ENCODE data around the gene OR6C3. TPM values are rescaled to one million over a fixed set of nuclear protein-coding genes. Genes with fewer than 3 reads are reported as not detected.
"Not testable (repeated sequence)": the region's sequence is repeated elsewhere in the genome, so short reads cannot be mapped to it uniquely, and the experiment has no call there.

Gene OR6C3
- not detected in 2 replicates for total RNA-seq (2012; rRNA removed)

DNA sequence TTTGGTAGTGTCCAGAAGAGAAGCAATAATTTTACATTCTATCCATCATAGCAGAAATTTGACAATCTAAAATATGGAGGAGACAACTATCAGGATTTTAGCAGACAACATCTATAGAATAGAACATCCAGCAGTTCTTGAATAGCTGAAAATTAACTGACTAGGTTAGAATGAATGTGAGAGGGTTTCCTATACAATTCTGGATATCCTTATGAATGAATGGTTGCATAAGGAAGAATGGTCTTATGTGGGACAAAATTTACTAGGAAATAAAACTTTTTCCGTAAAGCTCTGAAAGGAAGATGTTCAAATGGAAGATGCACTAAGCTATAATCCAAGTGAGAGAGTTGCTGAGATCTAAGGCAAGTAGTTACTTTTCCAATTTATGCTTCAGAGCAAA lies at the start of gene OR6C3:
TSS of gene OR6C3 (plus strand) at position 301 of the 400 bp plus-strand sequence. CDS start 955 bp downstream, outside the sequence.
- Histone ChIP-seq H3K4me2 (ENCODE audit: low read length) (no peak within 1 kb of the TSS), H3K9ac (ENCODE audit: low read depth, low read length) (no peak within 1 kb of the TSS), H3K9me3 (replicated peaks; ENCODE audit: low read length) (no peaks in the 10 kb centered on the region), H3K4me1 (ENCODE audit: control insufficient read depth, insufficient read depth, low read length) (no peaks in the 10 kb centered on the region), H3K36me3 (ENCODE audit: insufficient read depth, low read length) (no peaks in the 10 kb centered on the region), H3K4me3 (ENCODE audit: low read length) (no peak within 1 kb of the TSS), H3K27me3 (ENCODE audit: control insufficient read depth, insufficient read depth, low read length) (peaks cover 13% of the 10 kb centered on the region)

DNA sequence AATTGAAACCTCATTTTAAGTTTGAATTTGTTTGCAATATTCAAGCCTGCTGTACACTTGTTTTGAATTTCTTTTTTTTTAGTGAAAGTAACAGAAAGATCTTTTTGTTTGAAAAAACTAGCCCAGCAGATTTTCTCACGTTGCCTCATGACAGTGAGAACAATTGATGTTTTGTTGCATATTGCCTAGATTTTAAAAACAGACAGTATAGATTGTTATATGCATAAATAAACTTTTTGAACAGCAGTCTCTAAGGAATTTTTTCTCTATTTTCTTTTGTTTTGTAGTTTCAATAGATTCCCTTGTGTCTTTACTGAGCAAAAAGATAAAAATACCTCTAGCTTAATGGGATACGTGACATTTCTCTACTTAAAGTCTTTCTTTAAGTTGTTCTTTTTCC lies 49.6 kb upstream of the OR6C3 start:
- Histone ChIP-seq H3K4me3 (ENCODE audit: low read length) (no peak overlapping the region), H3K27me3 (ENCODE audit: control insufficient read depth, insufficient read depth, low read length) (no peaks in the 10 kb centered on the region), H3K9me3 (replicated peaks; ENCODE audit: low read length) (no peaks in the 10 kb centered on the region), H3K36me3 (ENCODE audit: insufficient read depth, low read length) (no peaks in the 10 kb centered on the region), H3K9ac (ENCODE audit: low read depth, low read length) (no peak overlapping the region), H3K4me1 (ENCODE audit: control insufficient read depth, insufficient read depth, low read length) (no peaks in the 10 kb centered on the region), H3K4me2 (ENCODE audit: low read length) (no peak overlapping the region)

DNA sequence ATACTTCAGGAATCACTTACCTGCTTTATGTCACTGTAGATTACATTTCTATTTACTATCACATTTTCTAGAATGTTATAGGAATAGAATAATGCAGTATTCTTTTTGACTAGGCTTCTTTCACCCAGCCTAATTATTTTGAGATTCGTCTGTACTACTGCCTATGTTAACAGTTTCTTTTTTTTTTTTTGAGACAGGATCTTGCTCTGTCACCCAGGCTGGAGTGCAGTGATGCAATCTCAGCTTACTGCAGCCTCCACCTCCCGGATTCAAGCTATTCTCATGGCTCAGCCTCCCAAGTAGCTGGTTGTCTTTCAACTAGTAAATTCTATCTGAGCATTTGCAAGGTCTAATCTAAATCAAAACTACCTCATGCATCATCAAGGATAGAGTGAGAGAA lies 40.5 kb upstream of the OR6C3 start:
- H3K4me3 ChIP-seq (ENCODE audit: low read length) = no peak overlapping the region
- no peak overlapping the region for H3K9ac ChIP-seq (ENCODE audit: low read depth, low read length)
- no peaks in the 10 kb centered on the region for H3K9me3 ChIP-seq (replicated peaks; ENCODE audit: low read length)
- H3K4me1 ChIP-seq (ENCODE audit: control insufficient read depth, insufficient read depth, low read length) = no peaks in the 10 kb centered on the region
- H3K27me3 ChIP-seq (ENCODE audit: control insufficient read depth, insufficient read depth, low read length) = no peaks in the 10 kb centered on the region
- no peaks in the 10 kb centered on the region for H3K36me3 ChIP-seq (ENCODE audit: insufficient read depth, low read length)
- H3K4me2 ChIP-seq (ENCODE audit: low read length) = no peak overlapping the region

DNA sequence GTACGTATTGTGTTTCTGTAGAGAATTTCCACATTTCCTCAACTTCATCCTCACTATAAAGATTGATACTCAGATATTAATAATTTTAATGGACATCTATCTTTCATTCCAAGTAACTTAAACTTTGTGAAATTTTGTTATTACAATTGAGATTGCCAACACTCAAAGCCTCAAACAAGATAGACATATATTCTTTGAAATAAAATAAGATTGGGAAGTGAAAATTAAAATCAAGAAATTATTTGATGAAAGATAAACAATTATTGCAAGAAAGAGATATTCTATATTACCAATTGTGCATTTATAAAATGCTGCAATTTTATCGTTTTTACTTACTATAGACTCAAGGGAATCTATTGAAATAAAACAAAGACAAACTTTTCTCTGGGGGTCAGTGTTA lies 34.1 kb upstream of the OR6C3 start, which contains the start of gene OR6C6:
TSS of gene OR6C6 (minus strand) at position 101 of the 400 bp plus-strand sequence. CDS start 1,337 bp downstream, outside the sequence.
- H3K4me3 ChIP-seq (ENCODE audit: low read length) = no peak within 1 kb of the TSS
- H3K4me1 ChIP-seq (ENCODE audit: control insufficient read depth, insufficient read depth, low read length) = no peaks in the 10 kb centered on the region
- H3K9ac ChIP-seq (ENCODE audit: low read depth, low read length) = no peak within 1 kb of the TSS

DNA sequence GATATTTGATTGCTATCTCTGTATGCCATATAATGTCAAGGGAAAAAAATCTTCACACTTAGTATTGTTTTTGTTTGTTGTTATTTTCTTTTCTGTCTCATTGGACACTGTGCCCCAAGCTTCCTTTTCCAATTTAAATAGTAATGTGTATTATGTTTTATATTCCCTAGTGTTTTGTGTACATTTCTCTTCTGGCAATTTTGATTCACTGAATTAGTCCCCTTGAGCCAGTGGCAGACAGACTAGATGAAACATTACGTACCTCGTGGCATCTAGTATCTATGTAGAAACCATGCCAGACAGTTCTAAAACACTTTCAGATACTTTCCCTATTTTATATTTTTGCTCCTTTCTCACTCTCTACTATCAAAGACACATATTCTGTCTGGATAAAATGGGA lies 16.5 kb upstream of the OR6C3 start, which contains the start of gene OR6C1:
TSS of gene OR6C1 (plus strand) at position 301 of the 400 bp plus-strand sequence. CDS start 6,257 bp downstream, outside the sequence.
- H3K4me3 ChIP-seq (ENCODE audit: low read length) = no peak within 1 kb of the TSS
- no peaks in the 10 kb centered on the region for H3K36me3 ChIP-seq (ENCODE audit: insufficient read depth, low read length)
- H3K27me3 ChIP-seq (ENCODE audit: control insufficient read depth, insufficient read depth, low read length) = peaks cover 3% of the 10 kb centered on the region
- H3K9ac ChIP-seq (ENCODE audit: low read depth, low read length) = no peak within 1 kb of the TSS
- no peaks in the 10 kb centered on the region for H3K4me1 ChIP-seq (ENCODE audit: control insufficient read depth, insufficient read depth, low read length)
- H3K9me3 ChIP-seq (replicated peaks; ENCODE audit: low read length) = no peaks in the 10 kb centered on the region
- no peak within 1 kb of the TSS for H3K4me2 ChIP-seq (ENCODE audit: low read length)

More for the DNA sequence above, 34.1 kb upstream of the OR6C3 start, which contains the start of gene OR6C6:
- Histone ChIP-seq H3K36me3 (ENCODE audit: insufficient read depth, low read length) (no peaks in the 10 kb centered on the region), H3K4me2 (ENCODE audit: low read length) (no peak within 1 kb of the TSS), H3K27me3 (ENCODE audit: control insufficient read depth, insufficient read depth, low read length) (no peaks in the 10 kb centered on the region), H3K9me3 (replicated peaks; ENCODE audit: low read length) (no peaks in the 10 kb centered on the region)

DNA sequence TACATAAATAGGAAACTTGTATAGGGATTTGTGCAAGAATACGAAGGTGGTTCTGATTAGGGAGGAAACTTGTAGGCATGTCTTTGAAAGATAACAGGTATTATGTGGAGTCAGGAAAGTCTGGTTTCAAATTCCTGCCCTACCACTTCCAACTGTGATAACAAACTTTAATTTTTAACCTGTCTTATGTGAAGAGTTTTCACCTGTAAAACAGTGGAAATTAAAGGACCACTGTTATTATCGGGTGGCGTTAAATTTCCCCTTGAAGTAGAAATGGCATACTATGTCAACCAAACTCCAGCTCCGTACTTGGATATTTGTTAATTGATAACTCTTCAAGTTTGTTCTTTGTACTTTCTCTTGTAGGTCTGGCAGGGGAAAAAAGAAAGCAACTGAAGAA lies 10.3 kb upstream of the OR6C3 start:
- H3K4me1 ChIP-seq (ENCODE audit: control insufficient read depth, insufficient read depth, low read length) = no peaks in the 10 kb centered on the region
- H3K36me3 ChIP-seq (ENCODE audit: insufficient read depth, low read length) = no peaks in the 10 kb centered on the region
- no peaks in the 10 kb centered on the region for H3K9me3 ChIP-seq (replicated peaks; ENCODE audit: low read length)
- H3K4me3 ChIP-seq (ENCODE audit: low read length) = no peak overlapping the region
- H3K9ac ChIP-seq (ENCODE audit: low read depth, low read length) = no peak overlapping the region
- no peak overlapping the region for H3K4me2 ChIP-seq (ENCODE audit: low read length)
- H3K27me3 ChIP-seq (ENCODE audit: control insufficient read depth, insufficient read depth, low read length) = no peaks in the 10 kb centered on the region

DNA sequence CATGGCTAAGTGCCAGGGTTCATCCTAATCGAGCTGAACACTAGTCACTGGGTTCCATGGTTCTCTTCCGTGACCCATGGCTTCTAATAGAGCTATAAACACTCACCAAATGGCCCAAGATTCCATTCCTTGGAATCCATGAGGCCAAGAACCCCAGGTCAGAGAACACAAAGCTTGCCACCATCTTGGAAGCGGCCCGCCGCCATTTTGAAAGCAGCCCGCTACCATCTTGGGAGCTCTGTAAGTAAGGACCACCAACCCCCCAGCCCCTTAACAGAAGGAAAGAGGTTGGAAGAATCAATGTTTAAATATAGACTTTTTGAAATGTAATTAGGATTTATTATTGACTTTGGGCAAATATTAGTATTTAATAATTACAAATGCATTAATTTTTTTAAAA lies 4.7 kb upstream of the OR6C3 start:
- H3K4me3 ChIP-seq (ENCODE audit: low read length); H3K4me2 ChIP-seq (ENCODE audit: low read length); H3K27me3 ChIP-seq (ENCODE audit: control insufficient read depth, insufficient read depth, low read length); H3K9ac ChIP-seq (ENCODE audit: low read depth, low read length); H3K36me3 ChIP-seq (ENCODE audit: insufficient read depth, low read length); H3K9me3 ChIP-seq (replicated peaks; ENCODE audit: low read length); H3K4me1 ChIP-seq (ENCODE audit: control insufficient read depth, insufficient read depth, low read length): not testable (repeated sequence)

DNA sequence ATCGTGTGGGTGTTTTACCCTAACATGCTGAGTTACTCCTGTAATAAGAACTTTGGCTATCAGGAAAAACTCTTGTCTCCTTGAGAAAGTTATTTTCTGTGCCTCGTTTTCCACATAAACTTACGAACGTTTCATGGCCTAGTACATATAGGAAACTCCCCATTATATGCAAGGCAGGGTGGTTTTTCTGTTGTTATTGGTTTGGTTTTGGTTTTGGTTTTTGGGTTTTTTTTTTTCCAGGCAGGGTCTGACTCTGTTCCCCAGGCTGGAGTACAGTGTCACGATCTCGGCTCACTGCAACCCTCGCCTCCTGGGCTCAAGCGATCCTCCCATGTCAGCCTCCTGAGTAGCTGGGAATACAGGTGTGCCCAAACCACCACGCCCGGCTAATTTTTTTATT lies 5.5 kb downstream of the OR6C3 start:
- no peak overlapping the region for H3K4me2 ChIP-seq (ENCODE audit: low read length)
- H3K4me3 ChIP-seq (ENCODE audit: low read length) = no peak overlapping the region
- no peaks in the 10 kb centered on the region for H3K36me3 ChIP-seq (ENCODE audit: insufficient read depth, low read length)
- no peaks in the 10 kb centered on the region for H3K4me1 ChIP-seq (ENCODE audit: control insufficient read depth, insufficient read depth, low read length)
- H3K9ac ChIP-seq (ENCODE audit: low read depth, low read length) = no peak overlapping the region
- H3K27me3 ChIP-seq (ENCODE audit: control insufficient read depth, insufficient read depth, low read length) = peaks cover 14% of the 10 kb centered on the region
- no peaks in the 10 kb centered on the region for H3K9me3 ChIP-seq (replicated peaks; ENCODE audit: low read length)

DNA sequence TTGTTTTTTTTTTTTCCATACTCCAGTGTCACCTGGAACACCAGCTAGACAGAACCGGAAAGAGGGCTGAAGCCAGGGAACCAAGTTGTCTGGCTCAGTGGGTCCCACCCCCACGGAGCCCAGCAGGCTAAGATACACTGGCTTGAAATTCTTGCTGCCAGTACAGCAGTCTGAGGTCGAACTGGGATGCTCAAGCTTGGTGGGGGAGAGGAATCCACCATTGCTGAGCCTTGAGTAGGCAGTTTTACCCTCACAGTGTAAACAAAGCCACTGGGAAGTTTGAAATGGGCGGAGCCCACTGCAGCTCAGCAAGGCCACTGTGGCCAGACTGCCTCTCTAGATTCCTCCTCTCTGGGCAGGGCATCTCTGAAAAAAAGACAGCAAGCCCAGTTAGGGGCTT lies 24.8 kb downstream of the OR6C3 start:
- H3K4me1 ChIP-seq (ENCODE audit: control insufficient read depth, insufficient read depth, low read length); H3K9ac ChIP-seq (ENCODE audit: low read depth, low read length); H3K36me3 ChIP-seq (ENCODE audit: insufficient read depth, low read length); H3K9me3 ChIP-seq (replicated peaks; ENCODE audit: low read length); H3K4me3 ChIP-seq (ENCODE audit: low read length); H3K27me3 ChIP-seq (ENCODE audit: control insufficient read depth, insufficient read depth, low read length); H3K4me2 ChIP-seq (ENCODE audit: low read length): not testable (repeated sequence)

DNA sequence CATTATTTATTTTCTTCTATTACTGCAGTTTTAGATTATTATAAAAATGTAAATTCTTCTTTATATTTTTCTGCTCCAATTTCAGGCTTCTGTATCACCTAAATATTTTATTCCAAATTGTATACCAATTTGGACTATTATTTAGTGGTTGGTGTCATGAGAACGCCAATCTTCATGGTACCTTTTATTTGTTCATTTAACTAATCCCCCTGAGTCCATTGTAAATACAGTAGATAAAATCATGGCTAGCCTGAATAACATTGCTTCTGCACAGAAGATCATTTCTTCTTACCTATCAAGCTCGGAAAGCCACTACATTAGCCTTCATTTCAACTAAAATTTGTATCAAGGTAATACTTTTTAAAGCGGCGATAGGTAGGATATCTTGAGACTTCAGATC lies 32.1 kb downstream of the OR6C3 start, which contains the start of gene OR6C75:
TSS of gene OR6C75 (plus strand) at position 301 of the 400 bp plus-strand sequence. CDS start 2,136 bp downstream, outside the sequence.
- Histone ChIP-seq H3K27me3 (ENCODE audit: control insufficient read depth, insufficient read depth, low read length) (peaks cover 8% of the 10 kb centered on the region), H3K9me3 (replicated peaks; ENCODE audit: low read length) (no peaks in the 10 kb centered on the region), H3K4me2 (ENCODE audit: low read length) (no peak within 1 kb of the TSS), H3K36me3 (ENCODE audit: insufficient read depth, low read length) (no peaks in the 10 kb centered on the region), H3K4me3 (ENCODE audit: low read length) (no peak within 1 kb of the TSS), H3K4me1 (ENCODE audit: control insufficient read depth, insufficient read depth, low read length) (no peaks in the 10 kb centered on the region), H3K9ac (ENCODE audit: low read depth, low read length) (no peak within 1 kb of the TSS)

DNA sequence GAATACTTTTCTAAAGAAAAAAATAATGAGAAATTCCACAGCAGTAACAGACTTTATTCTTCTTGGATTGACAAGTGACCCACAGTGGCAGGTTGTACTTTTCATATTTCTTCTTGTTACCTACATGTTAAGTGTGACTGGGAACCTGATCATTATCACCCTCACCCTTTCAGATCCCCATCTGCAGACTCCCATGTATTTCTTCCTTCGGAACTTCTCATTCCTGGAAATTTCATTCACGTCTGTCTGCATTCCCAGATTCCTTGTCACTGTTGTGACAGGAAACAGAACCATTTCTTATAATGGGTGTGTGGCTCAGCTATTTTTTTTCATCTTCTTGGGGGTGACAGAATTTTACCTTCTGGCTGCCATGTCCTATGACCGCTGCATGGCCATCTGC lies 34.5 kb downstream of the OR6C3 start:
- no peak overlapping the region for H3K4me3 ChIP-seq (ENCODE audit: low read length)
- no peaks in the 10 kb centered on the region for H3K4me1 ChIP-seq (ENCODE audit: control insufficient read depth, insufficient read depth, low read length)
- no peaks in the 10 kb centered on the region for H3K36me3 ChIP-seq (ENCODE audit: insufficient read depth, low read length)
- H3K9me3 ChIP-seq (replicated peaks; ENCODE audit: low read length) = no peaks in the 10 kb centered on the region
- H3K4me2 ChIP-seq (ENCODE audit: low read length) = no peak overlapping the region
- H3K9ac ChIP-seq (ENCODE audit: low read depth, low read length) = no peak overlapping the region
- H3K27me3 ChIP-seq (ENCODE audit: control insufficient read depth, insufficient read depth, low read length) = peaks cover 8% of the 10 kb centered on the region

DNA sequence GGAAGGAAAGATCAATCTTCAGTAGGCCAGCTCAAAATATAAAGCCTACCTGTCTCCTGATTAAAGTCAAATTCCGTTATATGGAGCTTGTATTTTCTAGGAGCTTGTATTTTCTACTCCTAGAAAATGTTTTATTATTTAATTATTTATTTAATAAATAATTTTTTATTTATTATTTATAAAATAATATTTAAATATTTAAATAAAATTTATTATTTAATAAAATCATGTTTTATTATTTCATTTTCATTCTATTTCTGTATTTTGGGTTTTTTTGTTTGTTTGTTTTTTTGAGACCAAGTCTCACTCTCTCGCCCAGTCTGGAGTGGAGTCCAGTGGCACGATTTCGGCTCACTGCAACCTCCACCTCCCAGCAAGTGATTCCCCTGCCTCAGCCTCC lies 42.0 kb downstream of the OR6C3 start:
- Histone ChIP-seq H3K4me3 (ENCODE audit: low read length) (no peak overlapping the region), H3K36me3 (ENCODE audit: insufficient read depth, low read length) (no peaks in the 10 kb centered on the region), H3K9ac (ENCODE audit: low read depth, low read length) (no peak overlapping the region), H3K27me3 (ENCODE audit: control insufficient read depth, insufficient read depth, low read length) (no peaks in the 10 kb centered on the region), H3K9me3 (replicated peaks; ENCODE audit: low read length) (no peaks in the 10 kb centered on the region), H3K4me2 (ENCODE audit: low read length) (no peak overlapping the region), H3K4me1 (ENCODE audit: control insufficient read depth, insufficient read depth, low read length) (no peaks in the 10 kb centered on the region)
